K562 (cell line): Measurements from ENCODE around the gene ITPR1. TPM values are rescaled to one million over a fixed set of nuclear protein-coding genes. Genes with fewer than 3 reads are reported as not detected.

ENCODE experiments used
- BRCA1 ChIP-seq, 2 experiments: fragments of 450-650 bp in 1 of 2; sonication (generic) in 1 of 2; formaldehyde crosslinking in 1 of 2; IDR thresholded peaks; 2 replicates each; pipeline versions ENCODE4 v1.5.0 to v1.6.1; 2017 to 2020; ENCODE audit warnings: mild to moderate bottlenecking in 1 of 2, missing genetic modification reagents in 1 of 2
- CBX1 ChIP-seq: sonication (generic); IDR thresholded peaks from 2 replicates; pipeline ENCODE4 v1.6.1; 2016; ENCODE audit warnings: antibody characterized with exemption, low read depth, mild to moderate bottlenecking
- DMBX1 ChIP-seq: fragments of 250-450 bp; sonication (Bioruptor Pico); IDR thresholded peaks from 2 replicates; pipeline ENCODE4 v1.8.0; 2022; ENCODE audit warnings: inconsistent platforms, mild to moderate bottlenecking, moderate library complexity, borderline replicate concordance
- GTF2E2 ChIP-seq: fragments of 200-800 bp; sonication (Bioruptor generic); IDR thresholded peaks from 2 replicates; pipeline ENCODE4 v1.6.1; 2016; ENCODE audit warnings: missing genetic modification characterization, missing compliant biosample characterization
- MYBL2 ChIP-seq, 2 experiments: fragments of 450-650 bp in 1 of 2; sonication (generic) in 1 of 2; formaldehyde crosslinking in 1 of 2; IDR thresholded peaks; 2 replicates each; pipeline versions ENCODE4 v1.6.1 to v1.8.1; 2017 to 2022; ENCODE audit warnings: borderline replicate concordance in 1 of 2, inconsistent platforms in 1 of 2, low read depth in 1 of 2, mild to moderate bottlenecking in 1 of 2, missing genetic modification reagents in 1 of 2, moderate library complexity in 1 of 2
- NCOA4 ChIP-seq: fragments of 450-650 bp; IDR thresholded peaks from 2 replicates; pipeline ENCODE4 v1.6.1; 2018; ENCODE audit warnings: mild to moderate bottlenecking; ENCODE audit not compliant: partially characterized antibody
- NFIC ChIP-seq: fragments of 450-650 bp; IDR thresholded peaks from 2 replicates; pipeline ENCODE4 v1.6.1; 2017; ENCODE audit warnings: mild to moderate bottlenecking, inconsistent platforms
- POU5F1 ChIP-seq: fragments of 150-350 bp; IDR thresholded peaks from 2 replicates; pipeline ENCODE4 v1.6.1; 2014; ENCODE audit warnings: borderline replicate concordance, low read length, low read depth, mild to moderate bottlenecking; ENCODE audit not compliant: partially characterized antibody
- SIX5 ChIP-seq, 2 experiments: IDR thresholded peaks; 2 replicates each; pipeline ENCODE4 v1.6.1; 2011; ENCODE audit warnings: low read length in 2 of 2, borderline replicate concordance in 1 of 2, low read depth in 1 of 2, mild to moderate bottlenecking in 1 of 2, moderate library complexity in 1 of 2; ENCODE audit not compliant: insufficient read depth in 1 of 2
- SPI1 ChIP-seq: IDR thresholded peaks from 2 replicates; pipeline ENCODE4 v1.6.1; 2011; ENCODE audit warnings: low read depth, low read length, control low read depth, borderline replicate concordance
- TAF7 ChIP-seq: fragments of 450-650 bp; IDR thresholded peaks from 2 replicates; pipeline ENCODE4 v1.6.1; 2016; ENCODE audit warnings: missing genetic modification characterization, missing compliant biosample characterization
- THAP7 ChIP-seq: fragments of 250-450 bp; sonication (Bioruptor Pico); IDR thresholded peaks from 2 replicates; pipeline ENCODE4 v1.5.0; 2021
- ZBTB34 ChIP-seq: fragments of 250-450 bp; sonication (Bioruptor Pico); IDR thresholded peaks from 2 replicates; pipeline ENCODE4 v1.8.0; 2021; ENCODE audit warnings: mild to moderate bottlenecking, moderate library complexity
- ZKSCAN8 ChIP-seq: fragments of 200-800 bp; sonication (Bioruptor generic); IDR thresholded peaks from 2 replicates; pipeline ENCODE4 v1.6.1; 2016; ENCODE audit warnings: missing genetic modification characterization, missing compliant biosample characterization
- ZNF280A ChIP-seq: fragments of 450-650 bp; IDR thresholded peaks from 2 replicates; pipeline ENCODE4 v1.6.1; 2018; ENCODE audit warnings: mild to moderate bottlenecking, low read depth; ENCODE audit not compliant: partially characterized antibody
- polyA plus RNA-seq, 8 experiments: library from polyadenylated mRNA; depleted of rRNA in 4 of 8; stranded (reverse) in 5 of 8; unstranded in 3 of 8; fragments of >200 nt; fragmentation: Nextera tagmentation in 2 of 8; fragmentation: Illumina TruSeq in 1 of 8; extraction: Ambion mirVana in 2 of 8; extraction: Trizol in 1 of 8; gene quantifications; 2 replicates each; pipeline versions ENCODE4 v1.2.1 to v1.2.3, GENCODE V29; 2011 to 2014; ENCODE audit warnings: inconsistent platforms in 1 of 8, missing spikeins in 1 of 8
- total RNA-seq, 7 experiments: library from RNA; depleted of rRNA in 6 of 7; stranded (reverse); fragments of >200 nt in 6 of 7; fragmentation: Illumina TruSeq in 2 of 7; extraction: Trizol in 2 of 7; gene quantifications; 2 replicates each; pipeline versions ENCODE4 v1.2.1 to v1.2.3, GENCODE V29; 2011 to 2021; ENCODE audit warnings: low replicate concordance in 1 of 7

The ITPR1 gene
- total and polyA plus RNA-seq, 9 of the 15 experiments (the other 6 are each of a cell fraction or from before 2014, with no cell fraction given): 22.4 to 40.0 (median 27.4) TPM

GRCh38 chr3:4531478-4532025, 38.4 kb downstream of the ITPR1 start (continued):
- TF ChIP-seq ZKSCAN8 (CRISPR knock-in tag) (no peak), SIX5 (IDR thresholded peaks at IDR 0.05; ENCODE audit: borderline replicate concordance in 1 of 2, insufficient read depth in 1 of 2, low read depth in 1 of 2, low read length in 2 of 2) (no peak), BRCA1 (IDR thresholded peaks at IDR 0.05) (no peak), BRCA1 (CRISPR knock-in tag; IDR thresholded peaks at IDR 0.05) (no peak), SPI1 (peak; percentile 79), MYBL2 (IDR thresholded peaks at IDR 0.05; ENCODE audit: low read depth) (no peak), MYBL2 (CRISPR knock-in tag; IDR thresholded peaks at IDR 0.05; ENCODE audit: borderline replicate concordance) (no peak), POU5F1 (no peak), NCOA4 (no peak), GTF2E2 (tag) (no peak), THAP7 (CRISPR knock-in tag) (no peak), DMBX1 (peak; percentile 53; the same call in 1 of the 2 replicates), TAF7 (tag) (no peak), ZBTB34 (CRISPR knock-in tag) (no peak), CBX1 (no peak), NFIC (peak; percentile 74), ZNF280A (no peak)
